NCI-H748 (cell line): ENCODE measurements around the gene ZNF286A.
"Not testable (repeated sequence)": the region's sequence is repeated elsewhere in the genome, so short reads cannot be mapped to it uniquely, and the experiment has no call there.

Experiments used
- DNase-seq: peaks from one replicate; lab custom pipeline; 2025; ENCODE audit not compliant: unreplicated experiment; lab: John Stamatoyannopoulos, UW

ZNF286A gene

GRCh38 chr17:15699413-15699924 is at the start of gene ZNF286A:
Gene ZNF286A, plus strand, starts transcription at chr17:15699752. Its CDS starts 578 bp downstream, at chr17:15700330.
- peak; percentile 100 for DNase-seq

- no peak for DNase-seq
Measured at GRCh38 chr17:15649861-15650421, 49.6 kb upstream of the ZNF286A start.

- DNase-seq = peak; percentile 41
Measured at GRCh38 chr17:15650741-15651582, 48.6 kb upstream of the ZNF286A start.

GRCh38 chr17:15651583-15652110 is 47.9 kb upstream of the ZNF286A start:
- peak; percentile 89 for DNase-seq

GRCh38 chr17:15652960-15653359 is 46.6 kb upstream of the ZNF286A start:
- DNase-seq = no peak

GRCh38 chr17:15654401-15654800 is 45.2 kb upstream of the ZNF286A start:
- DNase-seq = not testable (repeated sequence)

GRCh38 chr17:15654886-15655561 is 44.5 kb upstream of the ZNF286A start:
- DNase-seq = no peak

- no peak for DNase-seq
Measured at GRCh38 chr17:15657868-15658267, 41.7 kb upstream of the ZNF286A start.

GRCh38 chr17:15658296-15658695 is 41.3 kb upstream of the ZNF286A start:
- no peak for DNase-seq

GRCh38 chr17:15659236-15659635 is 40.3 kb upstream of the ZNF286A start:
- no peak for DNase-seq

- DNase-seq = no peak
Measured at GRCh38 chr17:15659663-15660062, 39.9 kb upstream of the ZNF286A start.

GRCh38 chr17:15660077-15660476 is 39.5 kb upstream of the ZNF286A start:
- no peak for DNase-seq

GRCh38 chr17:15662681-15663080 is 36.9 kb upstream of the ZNF286A start:
- no peak for DNase-seq

GRCh38 chr17:15663176-15663575 is 36.4 kb upstream of the ZNF286A start:
- no peak for DNase-seq

GRCh38 chr17:15663691-15664090 is 35.9 kb upstream of the ZNF286A start:
- DNase-seq = no peak

- not testable (repeated sequence) for DNase-seq
Measured at GRCh38 chr17:15669526-15669925, 30.0 kb upstream of the ZNF286A start.

GRCh38 chr17:15674640-15675039 is 24.9 kb upstream of the ZNF286A start:
- DNase-seq = not testable (repeated sequence)

GRCh38 chr17:15675991-15676390 is 23.6 kb upstream of the ZNF286A start:
- DNase-seq = not testable (repeated sequence)

- not testable (repeated sequence) for DNase-seq
Measured at GRCh38 chr17:15683135-15683534, 16.4 kb upstream of the ZNF286A start.

- DNase-seq = peak; percentile 70
Measured at GRCh38 chr17:15683824-15684478, 15.6 kb upstream of the ZNF286A start, which contains the start of gene TRIM16. Gene TRIM16, minus strand, starts transcription at chr17:15684311. Its CDS starts 32,702 bp downstream, at chr17:15651609.

- DNase-seq = not testable (repeated sequence)
Measured at GRCh38 chr17:15687494-15687893, 12.1 kb upstream of the ZNF286A start.
